Astrocyte of the cerebellum (primary cell): ENCODE results near the gene DNMT1.

Experiments
- DNase-seq: peaks from one replicate; pipeline ENCODE4 v3.0.0-alpha.2; 2011; ENCODE audit warnings: low read depth
- H3K4me3 ChIP-seq: 2 replicates; pipeline ENCODE4 v1.5.1; 2011; ENCODE audit warnings: mild to moderate bottlenecking, low read depth, low read length, moderate library complexity
- in situ Hi-C: cut with HindIII; loops from 2 replicates; pipeline ENCODE4 v1.10.0; 2017; ENCODE audit warnings: low sequenced_read_pairs
- TF ChIP-seq, protein P1 (sequence below): IDR thresholded peaks from 2 replicates; pipeline ENCODE4 v1.5.1; 2012; ENCODE audit warnings: low read length, low read depth, moderate library complexity, mild to moderate bottlenecking; ENCODE audit errors: missing control alignments

Gene DNMT1

DNA sequence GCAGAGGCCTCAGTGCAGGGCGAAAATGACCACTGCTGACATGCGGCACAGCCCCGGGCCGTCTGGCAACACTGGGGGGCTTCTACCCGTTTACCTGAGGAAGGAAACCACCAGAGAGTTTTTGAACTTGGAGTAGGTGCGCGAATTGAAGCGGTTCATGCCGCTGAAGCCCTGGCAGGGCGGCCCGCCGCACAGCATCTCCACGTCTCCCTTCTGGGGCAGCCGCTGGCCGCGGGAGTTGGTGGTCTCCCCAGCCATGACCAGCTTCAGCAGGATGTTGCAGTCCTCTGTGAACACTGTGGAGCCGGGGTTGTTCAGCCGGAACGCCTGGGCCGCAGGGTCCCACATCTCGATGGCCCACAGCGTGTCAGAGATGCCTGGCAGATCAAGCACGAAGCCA is 54.8 kb downstream of the DNMT1 start:
- no peak for DNase-seq
- in situ Hi-C loops, result no loop called here
- no peak overlapping the region for H3K4me3 ChIP-seq
- TF ChIP-seq, protein P1, sequence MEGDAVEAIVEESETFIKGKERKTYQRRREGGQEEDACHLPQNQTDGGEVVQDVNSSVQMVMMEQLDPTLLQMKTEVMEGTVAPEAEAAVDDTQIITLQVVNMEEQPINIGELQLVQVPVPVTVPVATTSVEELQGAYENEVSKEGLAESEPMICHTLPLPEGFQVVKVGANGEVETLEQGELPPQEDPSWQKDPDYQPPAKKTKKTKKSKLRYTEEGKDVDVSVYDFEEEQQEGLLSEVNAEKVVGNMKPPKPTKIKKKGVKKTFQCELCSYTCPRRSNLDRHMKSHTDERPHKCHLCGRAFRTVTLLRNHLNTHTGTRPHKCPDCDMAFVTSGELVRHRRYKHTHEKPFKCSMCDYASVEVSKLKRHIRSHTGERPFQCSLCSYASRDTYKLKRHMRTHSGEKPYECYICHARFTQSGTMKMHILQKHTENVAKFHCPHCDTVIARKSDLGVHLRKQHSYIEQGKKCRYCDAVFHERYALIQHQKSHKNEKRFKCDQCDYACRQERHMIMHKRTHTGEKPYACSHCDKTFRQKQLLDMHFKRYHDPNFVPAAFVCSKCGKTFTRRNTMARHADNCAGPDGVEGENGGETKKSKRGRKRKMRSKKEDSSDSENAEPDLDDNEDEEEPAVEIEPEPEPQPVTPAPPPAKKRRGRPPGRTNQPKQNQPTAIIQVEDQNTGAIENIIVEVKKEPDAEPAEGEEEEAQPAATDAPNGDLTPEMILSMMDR, result no peak

DNA sequence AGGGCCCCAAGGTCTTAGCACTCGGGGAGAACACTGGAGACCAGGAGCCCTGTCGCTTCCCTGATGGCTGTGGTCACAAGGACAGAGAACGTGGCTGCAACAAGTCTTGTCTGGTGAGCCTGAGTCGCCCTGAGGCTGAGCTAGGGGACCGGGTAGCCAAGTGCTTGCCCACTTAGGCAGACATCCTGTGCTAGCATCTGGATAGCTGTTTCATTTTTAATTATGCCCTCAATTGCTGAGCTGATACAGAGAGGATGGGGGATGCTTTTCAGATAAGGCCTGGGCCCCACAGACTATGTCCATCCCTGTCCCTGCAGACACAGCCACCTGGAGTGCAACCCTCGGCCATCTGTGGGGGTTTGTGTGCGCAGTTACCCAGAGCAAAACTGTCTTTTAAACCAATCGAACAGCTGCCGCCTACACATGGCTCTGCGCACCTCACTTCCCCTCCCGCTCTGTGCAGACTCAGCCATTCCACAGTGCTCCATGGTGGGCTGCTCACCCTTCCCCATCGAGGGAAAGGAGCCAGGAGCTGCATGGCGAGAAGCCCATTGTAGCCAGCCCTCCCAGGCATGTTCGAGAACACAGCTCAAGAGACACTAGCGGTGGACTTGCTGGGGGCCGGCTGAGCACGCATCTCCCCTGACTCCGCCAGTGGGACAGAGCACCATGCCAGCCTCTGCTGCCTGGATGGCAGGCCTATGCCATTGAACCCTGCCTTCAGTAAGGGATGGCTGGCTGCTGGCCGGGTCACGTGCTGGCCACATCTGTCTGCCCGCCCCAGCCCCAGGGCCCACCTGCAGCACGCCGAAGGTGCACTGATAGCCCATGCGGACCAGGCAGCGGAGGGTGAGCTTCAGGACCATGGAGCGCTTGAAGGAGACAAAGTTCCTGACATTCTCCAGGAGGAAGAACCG is 55.6 kb downstream of the DNMT1 start:
- no peak for DNase-seq
- TF ChIP-seq, protein P1, result no peak
- H3K4me3 ChIP-seq, result no peak overlapping the region
- in situ Hi-C loops, result no loop called here

DNA sequence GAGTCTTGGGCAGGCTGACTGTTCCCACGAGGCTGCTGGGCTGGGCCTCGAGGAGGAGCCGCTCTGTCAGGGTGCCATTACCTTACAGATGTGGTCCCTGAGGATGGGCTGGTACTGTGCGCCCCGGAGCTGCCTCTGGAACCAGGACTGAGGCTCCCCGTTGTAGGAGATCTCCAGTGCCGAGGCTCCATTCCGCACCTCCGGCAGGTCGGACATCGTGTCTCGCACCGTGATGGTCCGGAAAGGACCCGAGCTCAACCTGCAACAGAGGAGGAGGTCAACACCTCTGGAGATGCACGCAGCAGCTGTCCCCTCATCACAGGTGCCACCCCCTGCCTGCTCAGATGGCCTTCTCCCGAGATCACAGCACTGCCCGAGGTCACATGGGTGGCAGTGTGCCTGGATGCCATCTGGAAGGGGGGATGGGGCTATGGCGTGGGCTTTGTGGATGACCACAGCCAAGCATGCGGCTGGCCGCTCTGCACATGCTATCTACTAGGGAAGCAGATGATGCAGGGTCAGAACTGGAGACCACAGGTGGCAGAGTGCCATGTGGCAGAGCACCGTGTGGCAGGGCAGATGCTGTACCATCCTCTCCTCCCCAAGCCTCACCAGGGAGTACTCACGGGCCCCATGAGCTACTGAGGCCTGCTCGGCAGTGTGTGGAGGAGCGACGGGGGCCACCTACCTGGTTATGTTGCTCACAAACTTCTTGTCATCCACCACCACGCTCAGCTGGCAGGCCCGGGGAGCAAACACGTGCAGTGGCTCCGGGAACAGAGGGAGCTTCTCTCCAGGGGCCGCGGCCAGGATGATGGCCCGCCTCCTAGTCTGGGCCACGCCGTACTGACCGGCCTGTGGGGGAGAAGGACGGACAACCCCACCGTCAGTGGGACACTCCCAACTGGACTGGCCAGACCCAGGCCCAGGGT is 56.7 kb downstream of the DNMT1 start:
- in situ Hi-C loops, result no loop called here
- H3K4me3 ChIP-seq, result no peak overlapping the region
- no peak for DNase-seq
- TF ChIP-seq, protein P1, result no peak

DNA sequence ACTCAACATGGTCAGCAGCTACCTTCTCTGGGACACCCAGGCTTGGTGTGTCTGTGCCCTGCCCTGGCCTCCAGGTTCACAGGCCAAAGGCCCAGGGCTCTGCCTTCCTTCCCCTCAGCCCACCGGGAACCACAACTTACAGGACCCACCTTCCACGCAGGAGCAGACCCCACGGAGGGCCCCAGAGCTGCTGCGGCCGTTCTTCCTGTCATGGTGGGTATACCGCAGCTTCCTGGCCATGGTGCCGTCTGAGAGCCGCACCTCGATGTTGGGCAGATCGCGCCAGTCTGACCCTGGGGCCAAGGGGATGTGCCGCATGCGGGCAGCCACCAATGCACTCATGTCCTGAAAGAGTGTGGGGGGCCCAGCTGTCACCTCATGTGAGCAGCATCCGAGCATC is 57.8 kb downstream of the DNMT1 start:
- H3K4me3 ChIP-seq, result no peak overlapping the region
- TF ChIP-seq, protein P1, result no peak
- DNase-seq, result no peak
- in situ Hi-C loops, result no loop called here

DNA sequence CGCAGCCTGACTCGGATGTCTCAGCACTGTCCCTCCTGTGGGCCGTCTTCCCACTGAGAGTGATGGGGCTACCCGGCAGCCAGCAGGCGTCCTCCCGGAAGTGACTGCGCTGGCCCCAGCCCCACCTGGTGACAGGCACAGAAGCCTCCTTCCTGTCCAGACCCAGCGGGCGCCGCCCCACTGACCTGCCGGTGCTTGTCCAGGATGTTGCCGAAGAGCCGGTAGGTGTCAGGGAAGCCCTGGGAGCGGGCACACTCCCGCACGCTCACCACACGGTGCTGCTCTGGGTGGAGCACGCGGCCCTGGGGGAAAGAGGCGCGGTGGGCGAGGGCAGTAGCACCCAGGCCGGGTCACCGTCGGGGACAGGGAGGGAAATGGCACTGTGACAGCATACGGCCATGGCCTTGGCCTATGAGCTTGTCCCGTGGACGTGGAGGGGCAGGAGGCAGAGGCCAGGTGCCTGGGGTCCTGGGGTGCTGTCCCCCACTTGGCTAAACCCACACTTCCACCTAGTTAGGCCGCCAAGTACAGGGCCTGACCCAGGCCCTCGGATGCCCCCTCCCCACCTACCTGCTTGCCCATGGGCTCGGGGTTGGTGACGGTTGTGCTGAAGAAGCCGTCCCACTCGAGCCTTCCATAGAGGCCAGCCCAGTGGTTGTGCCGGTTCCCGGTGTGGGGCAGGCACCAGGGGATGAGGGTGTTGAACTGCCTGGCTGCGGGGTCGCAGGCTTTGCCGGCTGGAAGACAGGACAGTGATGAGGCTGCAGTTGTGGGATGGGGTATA is 59.0 kb downstream of the DNMT1 start:
- TF ChIP-seq, protein P1, result no peak
- H3K4me3 ChIP-seq, result no peak overlapping the region
- in situ Hi-C loops, result no loop called here
- no peak for DNase-seq

DNA sequence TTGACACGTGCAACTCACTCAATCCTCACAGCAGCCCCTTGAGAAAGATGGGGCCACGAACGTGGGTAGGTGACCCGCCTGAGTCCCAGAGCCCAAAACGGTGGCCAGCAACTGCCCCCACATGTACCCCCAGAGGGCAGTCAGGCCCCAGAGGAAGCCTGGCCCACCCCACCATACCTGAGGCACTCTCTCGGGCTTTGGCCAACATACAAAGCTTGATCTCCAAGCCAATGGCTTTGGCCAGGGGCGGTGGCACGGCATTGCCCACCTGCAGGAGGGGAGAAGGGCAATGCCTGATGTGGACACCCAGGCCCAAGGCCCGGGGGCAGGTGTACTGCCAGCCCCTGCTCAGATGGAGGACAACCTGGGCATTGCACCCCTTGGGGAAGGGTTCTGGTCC is 60.7 kb downstream of the DNMT1 start:
- no peak overlapping the region for H3K4me3 ChIP-seq
- TF ChIP-seq, protein P1, result no peak
- no peak for DNase-seq
- in situ Hi-C loops, result no loop called here
